Stimulated activated naive CD4-positive, alpha-beta T cell (primary cell): ENCODE results near the gene LYZL1.
"Not testable (repeated sequence)": the region's sequence is repeated elsewhere in the genome, so short reads cannot be mapped to it uniquely, and the experiment has no call there.

Experiments used
- DNase-seq, 6 experiments: peaks; one replicate each; lab custom pipeline; 2025; lab: John Stamatoyannopoulos, UW

Gene LYZL1

DNA sequence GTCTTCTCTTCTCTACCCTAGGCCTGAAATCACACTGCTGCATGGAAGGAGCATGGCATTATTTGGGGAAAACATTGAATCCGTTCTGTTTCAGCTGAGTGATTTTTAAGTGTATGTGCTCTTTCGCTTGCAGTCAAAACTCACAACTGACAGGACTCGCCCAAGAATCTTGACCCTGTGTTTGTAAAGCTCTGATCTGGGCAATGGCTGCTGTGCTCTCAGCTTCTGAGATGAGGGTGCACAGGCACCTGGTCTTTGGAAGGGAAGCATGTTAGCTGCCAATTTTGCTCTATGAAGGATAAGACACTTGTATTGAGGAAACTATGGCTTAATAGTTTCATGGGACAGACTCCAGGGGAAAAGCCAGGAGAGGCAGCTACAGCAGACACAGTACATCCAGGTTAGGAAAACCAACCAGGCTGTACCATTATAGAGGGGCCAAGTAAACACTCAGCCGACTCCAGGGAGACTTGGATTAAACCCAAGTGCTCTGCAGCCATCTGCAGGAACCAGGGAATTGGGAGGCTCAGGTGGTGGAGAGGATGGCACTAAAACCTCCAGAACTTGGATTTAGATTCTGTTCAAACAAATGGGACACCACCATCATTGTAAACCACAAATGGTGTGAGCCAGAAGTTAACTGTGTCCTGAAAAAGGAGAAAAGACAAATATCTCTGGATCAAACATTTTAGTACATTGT is 43.3 kb downstream of the LYZL1 start:
- no peak for DNase-seq

DNA sequence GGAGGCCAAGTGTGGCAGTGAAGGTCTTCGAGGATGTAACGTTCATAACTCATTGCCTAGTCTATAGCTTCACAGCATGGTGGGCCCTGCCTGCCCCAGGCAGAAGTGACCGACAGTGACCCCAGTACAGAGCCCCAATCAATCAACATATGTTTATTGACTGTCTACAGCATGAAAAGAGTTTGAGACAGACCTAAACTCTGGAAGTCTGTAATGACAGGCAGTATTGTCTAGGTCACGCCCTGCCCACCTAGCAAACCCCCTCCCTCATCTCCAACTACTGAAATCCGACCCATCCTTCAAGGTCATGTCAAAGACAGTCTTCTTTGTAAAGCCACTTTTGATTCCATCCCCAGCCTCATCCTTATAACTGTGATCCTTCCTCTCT is 43.9 kb downstream of the LYZL1 start:
- DNase-seq, result no peak

DNA sequence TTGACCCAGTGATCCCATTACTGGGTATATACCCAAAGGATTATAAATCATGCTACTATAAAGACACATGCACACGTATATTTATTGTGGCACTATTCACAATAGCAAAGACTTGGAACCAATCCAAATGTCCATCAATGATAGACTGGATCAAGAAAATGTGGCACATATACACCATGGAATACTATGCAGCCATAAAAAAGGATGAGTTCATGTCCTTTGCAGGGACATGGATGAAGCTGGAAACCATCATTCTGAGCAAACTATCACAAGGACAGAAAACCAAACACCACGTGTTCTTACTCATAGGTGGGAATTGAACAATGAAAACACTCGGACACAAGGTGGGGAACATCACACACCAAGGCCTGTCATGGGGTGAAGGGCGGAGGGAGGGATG is 48.7 kb downstream of the LYZL1 start:
- not testable (repeated sequence) for DNase-seq

DNA sequence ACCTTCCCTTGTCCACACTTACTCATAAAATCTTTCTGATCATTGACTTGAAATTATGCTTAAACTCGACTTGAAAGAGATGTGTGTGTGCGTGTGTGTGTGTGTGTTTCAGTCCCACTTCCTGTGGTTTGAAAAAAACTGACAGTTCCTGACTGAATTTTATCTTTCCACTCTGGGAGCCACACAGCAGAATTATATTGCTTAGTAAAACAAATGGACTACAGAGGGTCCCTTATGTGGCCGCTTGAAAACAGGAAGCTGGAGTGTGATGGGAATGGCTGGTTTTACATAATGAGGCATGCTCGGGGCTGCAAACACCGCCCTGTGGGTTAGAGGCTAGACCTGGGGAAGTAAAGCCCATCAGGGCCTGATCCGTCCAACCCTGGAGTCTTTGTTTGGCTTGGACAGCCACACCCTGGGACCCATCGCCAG is 54.8 kb downstream of the LYZL1 start:
- no peak for DNase-seq

DNA sequence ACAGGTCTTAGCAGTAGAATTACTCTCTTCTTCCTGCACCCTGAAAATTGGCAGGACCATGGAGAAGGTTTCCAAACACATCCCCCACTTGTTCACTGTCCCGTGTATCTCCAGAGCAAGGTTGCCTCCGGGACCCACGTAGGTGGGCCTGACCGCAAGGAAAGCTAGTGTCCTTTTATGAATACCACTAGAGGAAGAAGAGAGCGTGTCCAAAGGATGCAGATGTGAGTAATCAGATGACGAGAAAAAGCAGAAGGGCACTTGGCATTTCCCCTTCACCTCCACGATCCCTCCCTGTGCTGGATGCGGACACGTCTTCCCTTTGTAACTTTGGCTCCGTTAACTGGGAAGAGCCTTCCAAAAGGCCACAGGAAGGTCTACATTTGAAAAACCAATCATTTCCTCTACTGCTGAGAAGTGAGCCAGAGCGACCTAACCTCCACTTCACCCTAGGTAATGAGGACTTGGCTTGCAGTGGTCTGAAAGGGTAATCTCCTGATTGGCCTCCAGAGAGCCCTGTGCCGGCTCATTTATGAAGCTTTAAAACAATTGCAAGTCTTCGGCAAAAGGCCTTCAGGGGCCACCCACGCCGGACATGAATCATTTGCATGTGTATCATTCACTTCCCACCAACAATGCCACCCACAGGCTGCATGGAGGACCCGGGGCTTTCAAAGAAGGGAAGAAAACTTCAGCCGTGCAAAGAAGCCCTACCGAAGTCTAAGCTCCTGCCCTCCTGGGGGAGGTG is 55.4 kb downstream of the LYZL1 start:
- no peak for DNase-seq

DNA sequence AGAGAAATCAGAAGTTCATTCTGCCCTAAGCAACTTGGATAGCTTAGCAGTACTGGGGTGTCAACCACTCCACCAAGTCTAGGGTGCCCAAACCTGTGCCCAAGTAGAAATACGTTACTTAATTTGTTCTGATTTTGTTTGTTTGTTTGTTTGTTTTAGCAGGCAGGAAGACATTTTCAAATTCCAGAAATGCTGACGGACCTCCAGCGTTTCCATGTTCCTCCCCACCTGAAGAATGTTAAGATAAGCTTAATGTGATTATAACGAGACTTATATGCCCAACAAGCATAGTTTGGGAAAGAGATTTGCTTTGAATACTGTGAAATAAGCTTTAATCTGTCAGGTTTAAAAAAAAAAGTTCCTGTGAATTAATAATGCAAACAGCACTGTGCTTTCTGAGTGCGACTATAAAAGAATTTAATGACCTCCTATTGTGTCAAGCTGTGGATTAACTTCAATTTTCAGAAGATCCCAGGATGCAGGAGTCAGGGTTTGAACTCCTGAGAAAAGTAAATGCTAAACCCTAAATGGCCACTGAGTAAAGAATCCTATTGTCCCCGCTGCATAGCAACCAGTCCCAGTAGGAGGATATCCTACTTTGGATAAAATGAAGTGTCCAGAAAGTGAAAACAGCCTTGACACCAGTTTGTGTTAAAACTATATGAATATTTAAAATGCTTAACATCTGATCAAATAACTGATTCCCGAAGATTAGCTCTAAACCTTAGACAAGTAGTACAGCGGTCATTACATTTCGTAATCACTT is 56.5 kb downstream of the LYZL1 start:
- DNase-seq, result no peak

DNA sequence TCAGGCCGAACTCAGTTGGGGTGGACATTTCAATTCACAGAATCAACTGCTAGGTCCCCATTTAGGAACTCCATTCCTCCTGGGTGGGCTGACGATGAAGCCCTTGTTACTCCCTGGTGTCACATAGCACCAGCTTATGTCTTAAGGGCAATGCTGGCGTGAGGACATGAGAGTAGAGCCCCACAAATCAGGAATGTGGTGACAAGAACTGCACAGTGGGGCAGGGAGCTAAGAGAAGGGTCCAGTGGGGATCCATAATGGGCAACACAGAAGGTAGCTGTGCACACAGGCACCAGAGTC is 57.0 kb downstream of the LYZL1 start:
- DNase-seq, result no peak

DNA sequence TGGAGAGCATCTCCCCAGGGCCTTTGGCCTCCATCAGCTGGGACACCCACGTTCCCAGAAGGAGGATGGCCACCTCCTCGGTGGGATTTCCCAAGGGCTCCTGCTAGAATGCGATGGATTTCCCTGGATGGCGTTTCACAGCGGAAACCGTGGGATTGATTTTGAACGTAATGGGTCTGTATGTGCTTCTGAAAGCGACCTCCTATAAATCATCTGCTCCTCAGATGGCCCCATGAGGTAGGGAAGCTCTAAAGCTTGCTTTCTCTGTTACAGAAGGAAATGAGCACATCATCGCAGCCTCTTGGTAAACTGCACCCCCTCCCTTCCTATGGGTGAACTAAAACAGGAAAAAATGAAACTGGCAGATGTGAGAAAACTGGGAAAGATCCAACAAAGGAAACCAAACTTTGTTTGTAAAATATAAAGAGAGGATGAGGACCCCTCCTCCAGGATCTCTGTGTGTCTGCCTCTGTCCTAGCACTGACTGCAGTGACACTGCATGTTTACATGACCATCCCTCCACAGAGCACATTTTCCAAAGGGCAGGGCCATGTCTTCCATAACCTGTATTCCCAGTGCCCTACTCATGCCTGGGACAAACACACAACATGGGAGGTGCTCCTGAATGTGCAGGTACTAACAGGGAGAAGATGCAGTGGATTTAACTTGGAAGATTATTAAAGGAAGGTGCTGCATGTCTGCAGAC is 57.6 kb downstream of the LYZL1 start:
- DNase-seq, result no peak

DNA sequence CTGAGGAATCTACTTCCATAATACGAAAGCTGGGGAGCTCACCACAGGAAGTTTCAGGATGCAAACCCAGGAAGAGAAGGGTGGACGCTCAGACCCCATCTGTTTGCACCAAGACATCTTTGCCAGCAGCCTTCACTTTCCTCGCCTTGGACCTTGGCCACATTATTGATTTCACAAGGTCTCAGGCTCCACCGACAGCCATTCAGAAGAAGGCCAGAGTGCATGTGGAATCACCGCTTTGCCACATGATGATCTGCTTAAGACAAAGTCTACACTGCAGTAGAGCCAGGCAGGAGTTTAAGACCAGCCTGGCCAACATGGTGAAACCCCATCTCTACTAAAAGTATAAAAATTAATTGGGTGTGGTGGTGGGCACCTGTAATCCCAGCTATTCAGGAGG is 60.0 kb downstream of the LYZL1 start:
- no peak for DNase-seq

DNA sequence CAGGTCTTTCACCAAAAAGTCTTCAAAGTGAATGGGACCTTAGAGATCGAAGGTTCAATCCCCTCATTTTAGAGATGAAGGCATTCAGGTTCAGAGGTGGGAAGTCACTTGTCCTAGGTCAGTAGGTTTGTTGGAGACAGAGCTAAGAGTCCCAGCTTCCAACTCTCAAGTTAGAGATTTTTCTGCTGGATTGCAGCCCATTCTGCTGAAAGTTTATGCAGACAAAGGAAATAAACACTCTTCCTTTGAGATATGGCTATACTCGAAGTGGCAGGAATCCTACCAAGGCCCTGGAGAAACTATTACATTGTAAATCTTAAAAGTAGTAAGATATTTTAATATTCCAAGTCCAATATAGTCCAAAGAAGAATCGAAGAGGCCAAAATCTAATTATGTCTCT is 64.4 kb downstream of the LYZL1 start:
- DNase-seq, result no peak

DNA sequence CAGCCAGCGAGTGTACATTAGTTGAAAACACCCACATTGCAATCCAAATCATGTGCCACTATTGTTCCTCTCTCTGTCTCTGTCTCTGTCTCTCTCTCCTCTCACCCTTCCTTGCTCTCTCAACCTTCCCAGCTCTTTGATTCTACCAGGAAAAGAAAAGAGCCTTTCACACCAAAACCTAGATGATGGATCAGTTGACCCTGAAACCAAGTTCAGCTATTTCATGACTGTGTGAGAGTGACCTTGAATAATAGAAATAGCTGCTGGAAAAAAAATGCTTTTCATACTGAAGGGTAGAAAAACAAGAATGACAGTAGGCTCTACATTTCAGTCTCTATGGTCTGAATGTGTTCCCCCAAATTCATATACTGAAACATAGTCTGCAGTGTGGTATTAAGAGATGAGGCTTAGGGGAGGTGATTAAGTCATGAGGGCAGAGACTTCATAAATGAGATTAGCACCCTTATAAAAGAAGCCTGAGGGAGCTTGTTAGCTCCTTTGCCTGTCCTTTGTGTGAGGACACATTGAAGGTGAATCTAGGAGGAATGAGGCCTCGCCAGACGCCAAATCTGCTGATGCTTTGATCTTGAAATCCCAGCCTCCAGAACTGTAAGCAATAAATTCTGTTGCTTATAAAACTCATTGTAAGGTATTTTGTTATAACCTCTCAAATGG is 65.2 kb downstream of the LYZL1 start:
- DNase-seq, result no peak

DNA sequence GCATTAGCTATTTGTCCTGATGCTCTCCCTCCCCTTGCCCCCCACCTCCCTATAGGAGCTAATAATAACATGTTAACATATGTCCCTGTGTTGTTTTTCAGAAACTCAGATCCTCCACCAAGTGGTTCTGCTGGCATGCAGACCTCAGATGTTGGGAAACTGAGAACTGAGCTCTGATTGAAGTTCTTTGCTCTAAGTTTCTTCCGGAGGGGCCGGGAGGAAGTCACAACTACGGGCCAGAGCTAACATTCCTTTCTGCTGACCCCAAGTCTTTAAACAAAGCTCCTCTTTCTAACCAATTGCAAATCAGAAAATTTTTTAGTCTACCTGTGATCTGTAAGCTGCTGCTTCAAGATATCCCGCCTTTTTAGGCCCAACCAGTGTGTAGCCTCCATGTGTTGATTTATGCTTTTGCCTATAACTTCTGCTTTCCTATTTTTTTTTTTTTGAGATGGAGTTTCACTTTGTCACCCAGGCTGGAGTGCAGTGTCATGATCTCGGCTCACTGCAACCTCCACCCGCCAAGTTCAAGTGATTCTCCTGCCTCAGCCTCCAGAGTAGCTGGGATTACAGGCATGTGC is 66.6 kb downstream of the LYZL1 start:
- DNase-seq, result no peak

DNA sequence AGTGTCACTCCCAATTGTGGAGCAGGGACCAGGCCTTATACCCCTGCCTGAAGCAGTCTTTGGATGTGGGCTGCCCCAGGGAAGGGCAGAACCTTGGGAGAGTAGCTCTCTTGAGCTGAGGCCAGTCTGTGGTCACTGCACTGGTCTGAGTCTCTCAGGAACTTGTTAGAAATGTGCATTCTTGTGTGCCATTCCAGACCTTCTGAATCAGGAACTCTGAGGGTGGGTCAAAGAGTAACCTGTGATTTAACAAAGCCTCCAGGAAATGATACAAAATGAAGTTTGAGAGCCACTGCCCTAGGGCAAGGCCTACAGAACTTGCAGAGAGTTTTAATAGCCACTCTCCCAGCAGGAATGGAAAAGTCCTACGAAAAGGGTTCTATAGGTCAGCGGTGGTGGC is 68.1 kb downstream of the LYZL1 start:
- no peak for DNase-seq

DNA sequence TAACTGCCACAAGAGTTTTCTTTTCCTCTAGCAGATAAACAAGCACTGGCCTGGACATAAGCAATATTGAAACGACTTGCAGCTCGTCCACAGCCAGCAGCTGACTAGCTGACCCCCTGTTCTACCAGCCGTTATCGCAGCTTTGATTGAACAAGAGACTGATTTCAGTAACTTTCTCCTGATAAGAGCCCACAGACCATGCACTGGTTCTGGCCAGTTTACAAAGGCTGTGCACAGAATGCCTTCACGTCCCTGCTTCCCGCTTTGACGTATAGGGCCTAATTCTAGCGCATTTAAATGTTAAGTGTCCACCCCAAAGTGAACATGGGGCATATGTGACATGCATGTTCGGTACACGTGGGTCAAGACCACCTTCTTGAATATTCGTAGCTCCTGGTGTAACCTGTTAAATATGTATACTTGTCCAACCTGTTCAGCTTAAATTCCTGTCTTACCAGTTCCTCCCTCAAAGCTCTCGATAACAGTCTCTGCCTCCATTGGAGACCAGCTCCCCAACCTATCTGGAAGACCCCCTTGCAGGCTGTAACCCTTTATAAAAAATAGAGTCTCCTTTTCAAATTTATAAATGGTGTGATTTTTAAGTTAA is 69.2 kb downstream of the LYZL1 start:
- DNase-seq, result no peak

DNA sequence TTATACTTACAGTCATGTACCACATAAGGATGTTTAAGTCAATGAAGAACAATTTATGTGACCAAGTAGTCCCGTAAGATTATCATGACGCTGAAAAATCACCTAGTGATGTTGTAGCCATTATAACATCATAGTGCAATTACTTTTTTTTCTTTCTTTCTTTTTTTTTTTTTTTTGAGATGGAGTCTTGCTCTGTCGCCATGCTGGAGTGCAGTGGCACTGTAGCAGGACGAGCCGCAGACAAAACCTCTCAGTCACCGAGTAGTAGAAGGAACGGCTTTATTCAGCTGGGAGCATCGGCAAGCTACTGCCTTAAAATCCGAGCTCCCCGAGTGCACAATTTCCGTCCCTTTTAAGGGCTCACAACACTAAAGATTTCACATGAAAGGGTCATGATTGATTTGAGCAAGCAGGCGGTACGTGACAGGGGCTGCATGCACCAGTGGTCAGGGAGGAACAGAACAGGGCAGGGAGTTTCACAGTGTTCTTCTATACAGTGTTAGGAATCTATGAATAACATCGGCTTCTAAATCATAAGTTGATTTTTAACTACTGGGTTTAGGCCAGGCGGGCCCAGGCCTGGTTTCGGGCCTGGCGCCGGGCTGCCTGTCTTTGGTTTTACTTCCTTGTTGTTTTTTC is 71.5 kb downstream of the LYZL1 start:
- not testable (repeated sequence) for DNase-seq
